CD4-positive, alpha-beta memory T cell (primary cell): ENCODE measurements around the gene ANKS4B. TPM values are rescaled to one million over a fixed set of nuclear protein-coding genes. Genes with fewer than 3 reads are reported as not detected.

ENCODE experiments used
- CTCF ChIA-PET: fragments of 350-600 bp; sonication (Branson Sonifier 250); formaldehyde crosslinking; loops from one replicate; lab custom pipeline; 2021; ENCODE audit warnings: inconsistent platforms; ENCODE audit not compliant: partially characterized antibody; lab: Charles Lee
- POLR2A ChIA-PET: fragments of 350-600 bp; sonication (Branson Sonifier 250); formaldehyde crosslinking; loops from one replicate; lab custom pipeline; 2021; ENCODE audit not compliant: partially characterized antibody; lab: Charles Lee
- DNase-seq, 5 donors: peaks; one replicate each; pipeline versions ENCODE4 v3.0.0 to v3.0.0-alpha.2; 2020 to 2022; ENCODE audit warnings: mixed read lengths in 1 of 5
- H3K27ac ChIP-seq: one replicate; pipeline ENCODE4 v1.7.0; 2013; ENCODE audit warnings: low read depth, low read length
- H3K27me3 ChIP-seq: 2 replicates; pipeline ENCODE4 v1.7.0; 2013; ENCODE audit warnings: mild to moderate bottlenecking, low read length, moderate library complexity; ENCODE audit not compliant: insufficient read depth
- H3K36me3 ChIP-seq: 2 replicates; pipeline ENCODE4 v1.7.0; 2013; ENCODE audit warnings: mild to moderate bottlenecking, low read length, moderate library complexity; ENCODE audit not compliant: insufficient read depth
- H3K4me1 ChIP-seq: 2 replicates; pipeline ENCODE4 v1.7.0; 2013; ENCODE audit warnings: mild to moderate bottlenecking, low read length, moderate library complexity; ENCODE audit not compliant: insufficient read depth
- H3K4me3 ChIP-seq, 2 donors: one replicate each; pipeline ENCODE4 v1.7.0; 2013; ENCODE audit warnings: low read length in 2 of 2, mild to moderate bottlenecking in 1 of 2
- H3K9me3 ChIP-seq, 2 donors: one replicate each; pipeline ENCODE4 v1.7.0; 2013; ENCODE audit warnings: low read length in 2 of 2, control low read depth in 1 of 2; ENCODE audit not compliant: control insufficient read depth in 1 of 2
- H3K27ac Mint-ChIP-seq, 7 donors: one replicate each; pipeline ENCODE4 v1.8.0; 2020 to 2021; ENCODE audit warnings: mixed read lengths in 7 of 7, mild to moderate bottlenecking in 6 of 7, inconsistent platforms in 3 of 7, moderate library complexity in 3 of 7
- H3K27me3 Mint-ChIP-seq, 2 donors: one replicate each; pipeline ENCODE4 v1.8.0; 2020 to 2021; ENCODE audit warnings: mixed read lengths in 2 of 2
- H3K36me3 Mint-ChIP-seq, 2 donors: one replicate each; pipeline ENCODE4 v1.8.0; 2020 to 2021; ENCODE audit warnings: mixed read lengths in 2 of 2, inconsistent platforms in 1 of 2, mild to moderate bottlenecking in 1 of 2
- H3K4me1 Mint-ChIP-seq, 4 donors: one replicate each; pipeline ENCODE4 v1.8.0; 2020 to 2021; ENCODE audit warnings: mixed read lengths in 4 of 4, mild to moderate bottlenecking in 1 of 4
- H3K4me3 Mint-ChIP-seq, 8 donors: one replicate each; pipeline ENCODE4 v1.8.0; 2020 to 2021; ENCODE audit warnings: mixed read lengths in 8 of 8, mild to moderate bottlenecking in 7 of 8, moderate library complexity in 6 of 8, inconsistent platforms in 3 of 8
- H3K9me3 Mint-ChIP-seq, 8 donors: one replicate each; pipeline ENCODE4 v1.8.0; 2020 to 2021; ENCODE audit warnings: mixed read lengths in 8 of 8, mild to moderate bottlenecking in 5 of 8, inconsistent platforms in 3 of 8, moderate library complexity in 1 of 8
- intact Hi-C: fragments of 100-400 bp; cut with micrococcal nuclease; formaldehyde crosslinking; loops from one replicate; pipeline ENCODE4 v1.15.1; 2023
- polyA plus RNA-seq, 2 donors: library from polyadenylated mRNA; unstranded; fragments of 300-500 nt; fragmentation: Illumina TruSeq; gene quantifications; one replicate each; pipeline ENCODE4 v1.2.3, GENCODE V29; 2021
- total RNA-seq, 2 experiments: library from RNA; stranded (reverse); gene quantifications; one replicate each; pipeline ENCODE4 v1.2.3, GENCODE V29; 2021

The ANKS4B gene
- total and polyA plus RNA-seq, 4 experiments from 2014 or later = not detected

GRCh38 chr16:21199607-21200218 is 33.8 kb upstream of the ANKS4B start:
- no peaks in the 10 kb centered on the region for H3K36me3 Mint-ChIP-seq
- Histone ChIP-seq H3K9me3 (no peaks in the 10 kb centered on the region), H3K4me1 (no peaks in the 10 kb centered on the region), H3K36me3 (no peaks in the 10 kb centered on the region), H3K4me3 (no peak overlapping the region), H3K27ac (no peak overlapping the region), H3K27me3 (no peaks in the 10 kb centered on the region)
- no peaks in the 10 kb centered on the region for H3K9me3 Mint-ChIP-seq
- H3K4me1 Mint-ChIP-seq = no peaks in the 10 kb centered on the region
- intact Hi-C loops = no loop called here
- no peak overlapping the region for H3K27ac Mint-ChIP-seq
- CTCF ChIA-PET = interaction anchor here (3.3 kb wide), 1 partner anchor 11 kb away, joined by 27 read pairs; no protein-coding TSS in a partner anchor
- no peak overlapping the region for H3K4me3 Mint-ChIP-seq
- DNase-seq = no peak
- H3K27me3 Mint-ChIP-seq = peaks cover 3 to 24% of the 10 kb centered on the region in 2 donors
- POLR2A ChIA-PET = no interaction called here

GRCh38 chr16:21203155-21203797 is 30.2 kb upstream of the ANKS4B start:
- no peak for DNase-seq
- Mint-ChIP-seq H3K4me3 (no peak overlapping the region), H3K9me3 (no peaks in the 10 kb centered on the region), H3K4me1 (no peaks in the 10 kb centered on the region), H3K36me3 (no peaks in the 10 kb centered on the region), H3K27me3 (peaks cover 6 to 15% of the 10 kb centered on the region in 2 donors), H3K27ac (no peak overlapping the region)
- Histone ChIP-seq H3K4me3 (no peak overlapping the region), H3K9me3 (no peaks in the 10 kb centered on the region), H3K36me3 (no peaks in the 10 kb centered on the region), H3K4me1 (no peaks in the 10 kb centered on the region), H3K27ac (no peak overlapping the region), H3K27me3 (no peaks in the 10 kb centered on the region)
- POLR2A ChIA-PET = no interaction called here
- CTCF ChIA-PET = no interaction called here
- intact Hi-C loops = no loop called here

GRCh38 chr16:21205303-21205702 is 28.2 kb upstream of the ANKS4B start:
- no peak overlapping the region for H3K27ac Mint-ChIP-seq
- no peak overlapping the region for H3K4me3 Mint-ChIP-seq
- H3K4me1 Mint-ChIP-seq = no peaks in the 10 kb centered on the region
- Histone ChIP-seq H3K27me3 (no peaks in the 10 kb centered on the region), H3K4me3 (no peak overlapping the region), H3K4me1 (no peaks in the 10 kb centered on the region), H3K36me3 (no peaks in the 10 kb centered on the region), H3K9me3 (no peaks in the 10 kb centered on the region), H3K27ac (no peak overlapping the region)
- CTCF ChIA-PET = no interaction called here
- no peak for DNase-seq
- POLR2A ChIA-PET = no interaction called here
- no peaks in the 10 kb centered on the region for H3K36me3 Mint-ChIP-seq
- intact Hi-C loops = no loop called here
- no peaks in the 10 kb centered on the region for H3K9me3 Mint-ChIP-seq
- peaks cover 9 to 10% of the 10 kb centered on the region in 2 donors for H3K27me3 Mint-ChIP-seq

- H3K9me3 Mint-ChIP-seq = no peaks in the 10 kb centered on the region
- H3K4me1 ChIP-seq = no peaks in the 10 kb centered on the region
- H3K27ac Mint-ChIP-seq = no peak overlapping the region
- H3K4me1 Mint-ChIP-seq = no peaks in the 10 kb centered on the region
- intact Hi-C loops = no loop called here
- no peak for DNase-seq
- ChIA-PET POLR2A (no interaction called here), CTCF (no interaction called here)
- H3K27me3 Mint-ChIP-seq = peaks cover 8 to 9% of the 10 kb centered on the region in 2 donors
- H3K27ac ChIP-seq = no peak overlapping the region
- H3K9me3 ChIP-seq = no peaks in the 10 kb centered on the region
- no peaks in the 10 kb centered on the region for H3K36me3 Mint-ChIP-seq
- H3K36me3 ChIP-seq = no peaks in the 10 kb centered on the region
- H3K27me3 ChIP-seq = no peaks in the 10 kb centered on the region
- H3K4me3 Mint-ChIP-seq = no peak overlapping the region
- H3K4me3 ChIP-seq = no peak overlapping the region
These were observed 26.9 kb upstream of the ANKS4B start for GRCh38 chr16:21206550-21206949.

- no peaks in the 10 kb centered on the region for H3K9me3 Mint-ChIP-seq
- no peaks in the 10 kb centered on the region for H3K4me1 Mint-ChIP-seq
- H3K9me3 ChIP-seq = no peaks in the 10 kb centered on the region
- H3K27ac Mint-ChIP-seq = no peak overlapping the region
- intact Hi-C loops = no loop called here
- no peak overlapping the region for H3K4me3 ChIP-seq
- H3K27ac ChIP-seq = no peak overlapping the region
- ChIA-PET CTCF (no interaction called here), POLR2A (no interaction called here)
- H3K4me1 ChIP-seq = no peaks in the 10 kb centered on the region
- no peaks in the 10 kb centered on the region for H3K27me3 ChIP-seq
- H3K36me3 Mint-ChIP-seq = no peaks in the 10 kb centered on the region
- no peak for DNase-seq
- H3K27me3 Mint-ChIP-seq = peaks cover 8 to 9% of the 10 kb centered on the region in 2 donors
- H3K36me3 ChIP-seq = no peaks in the 10 kb centered on the region
- no peak overlapping the region for H3K4me3 Mint-ChIP-seq
These were observed 24.9 kb upstream of the ANKS4B start for GRCh38 chr16:21208446-21209230.

- H3K4me1 Mint-ChIP-seq = no peaks in the 10 kb centered on the region
- ChIA-PET POLR2A (no interaction called here), CTCF (interaction anchor here (1.4 kb wide), 1 partner anchor 23 kb away, joined by 3 read pairs; no protein-coding TSS in a partner anchor)
- DNase-seq = no peak
- intact Hi-C loops = no loop called here
- Histone ChIP-seq H3K4me3 (no peak within 1 kb of the TSS), H3K36me3 (no peaks in the 10 kb centered on the region), H3K9me3 (no peaks in the 10 kb centered on the region), H3K27ac (no peak within 1 kb of the TSS), H3K27me3 (no peaks in the 10 kb centered on the region), H3K4me1 (no peaks in the 10 kb centered on the region)
- no peaks in the 10 kb centered on the region for H3K36me3 Mint-ChIP-seq
- H3K4me3 Mint-ChIP-seq = no peak within 1 kb of the TSS
- no peak within 1 kb of the TSS for H3K27ac Mint-ChIP-seq
- H3K9me3 Mint-ChIP-seq = no peaks in the 10 kb centered on the region
- peaks cover 9 to 10% of the 10 kb centered on the region in 2 donors for H3K27me3 Mint-ChIP-seq
These were observed 22.0 kb upstream of the ANKS4B start, which contains the start of gene ZP2 for GRCh38 chr16:21211486-21211885. Gene ZP2 (minus strand): TSS chr16:21211574. CDS start chr16:21211547, 27 bp downstream.

GRCh38 chr16:21214086-21214485 is 19.4 kb upstream of the ANKS4B start:
- Mint-ChIP-seq H3K36me3 (no peaks in the 10 kb centered on the region), H3K9me3 (no peaks in the 10 kb centered on the region), H3K4me3 (no peak overlapping the region), H3K27me3 (peaks cover 7 to 15% of the 10 kb centered on the region in 2 donors), H3K27ac (no peak overlapping the region), H3K4me1 (no peaks in the 10 kb centered on the region)
- POLR2A ChIA-PET = no interaction called here
- H3K27me3 ChIP-seq = no peaks in the 10 kb centered on the region
- H3K27ac ChIP-seq = no peak overlapping the region
- H3K4me3 ChIP-seq = no peak overlapping the region
- DNase-seq = no peak
- no peaks in the 10 kb centered on the region for H3K4me1 ChIP-seq
- intact Hi-C loops = no loop called here
- no peaks in the 10 kb centered on the region for H3K9me3 ChIP-seq
- CTCF ChIA-PET = no interaction called here
- no peaks in the 10 kb centered on the region for H3K36me3 ChIP-seq
